AG04450 (cell line): ENCODE measurements around the gene C1orf52. TPM values are rescaled to one million over a fixed set of nuclear protein-coding genes. Genes with fewer than 3 reads are reported as not detected.

Experiments
- CTCF ChIA-PET: fragments of 300-600, 350-600 bp; formaldehyde crosslinking; extraction: SDS; loops from one replicate; lab custom pipeline; 2022; ENCODE audit warnings: antibody characterized with exemption, inconsistent platforms; lab: Charles Lee
- POLR2A ChIA-PET: fragments of 350-600 bp; formaldehyde crosslinking; extraction: SDS; loops from one replicate; lab custom pipeline; 2021; ENCODE audit warnings: antibody characterized with exemption, inconsistent platforms; lab: Yijun Ruan, JAX
- DNase-seq: peaks from one replicate; pipeline ENCODE4 v3.0.0-alpha.2; 2011; ENCODE audit warnings: low read depth, low spot score
- H3K27ac ChIP-seq: one replicate; pipeline ENCODE4 v1.5.1; 2012; ENCODE audit warnings: low read depth, low read length, control low read depth
- H3K27me3 ChIP-seq: one replicate; pipeline ENCODE4 v1.6.0; 2012; ENCODE audit warnings: low read length; ENCODE audit not compliant: control insufficient read depth, insufficient read depth
- H3K4me3 ChIP-seq: 2 replicates; pipeline ENCODE4 v1.5.1; 2011; ENCODE audit warnings: mild to moderate bottlenecking, low read depth, low read length, control low read depth
- H3K9me3 ChIP-seq: 2 replicates; pipeline ENCODE4 v1.5.1; 2012; ENCODE audit warnings: low read length; ENCODE audit not compliant: control insufficient read depth, insufficient read depth
- polyA plus RNA-seq: library from polyadenylated mRNA; depleted of rRNA; stranded (reverse); fragments of >200 nt; gene quantifications from 2 replicates; pipeline ENCODE4 v1.2.3, GENCODE V29; 2011
- TF ChIP-seq, protein P1 (sequence below): IDR thresholded peaks from 2 replicates; pipeline ENCODE4 v1.5.1; 2011; ENCODE audit warnings: low read depth, low read length, control low read depth, inconsistent platforms

C1orf52 gene
- polyA plus RNA-seq, 1 experiment, result 31.2 TPM

- ChIA-PET POLR2A (interaction anchor here (0.6 kb wide), 1 partner anchor 9 kb away, joined by 3 read pairs; no protein-coding TSS in a partner anchor), CTCF (no interaction called here)
- H3K27ac ChIP-seq, result no peak overlapping the region
Observed at GRCh38 chr1:85289207-85289847, 29.9 kb upstream of the C1orf52 start.

DNA sequence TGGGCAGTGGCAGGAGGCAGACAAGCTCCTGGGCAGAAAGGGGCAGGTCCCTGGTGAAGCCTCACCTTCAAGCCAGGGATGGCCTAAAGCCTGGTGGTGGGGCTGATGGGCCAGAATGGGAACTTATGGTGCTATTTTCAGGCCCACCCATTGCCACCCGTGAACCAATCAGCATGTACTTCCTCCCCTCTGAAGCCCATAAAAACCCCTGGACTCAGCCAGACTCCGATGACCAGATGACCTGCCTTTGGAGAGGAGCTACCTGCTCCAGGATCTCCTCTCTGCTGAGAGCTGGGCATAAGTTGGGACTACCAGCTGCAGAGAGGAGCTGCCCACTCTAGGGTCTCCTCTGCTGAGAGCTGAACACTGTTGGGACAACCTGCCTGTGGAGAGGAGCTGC is 24.7 kb upstream of the C1orf52 start:
- no peak for DNase-seq
- TF ChIP-seq, protein P1, sequence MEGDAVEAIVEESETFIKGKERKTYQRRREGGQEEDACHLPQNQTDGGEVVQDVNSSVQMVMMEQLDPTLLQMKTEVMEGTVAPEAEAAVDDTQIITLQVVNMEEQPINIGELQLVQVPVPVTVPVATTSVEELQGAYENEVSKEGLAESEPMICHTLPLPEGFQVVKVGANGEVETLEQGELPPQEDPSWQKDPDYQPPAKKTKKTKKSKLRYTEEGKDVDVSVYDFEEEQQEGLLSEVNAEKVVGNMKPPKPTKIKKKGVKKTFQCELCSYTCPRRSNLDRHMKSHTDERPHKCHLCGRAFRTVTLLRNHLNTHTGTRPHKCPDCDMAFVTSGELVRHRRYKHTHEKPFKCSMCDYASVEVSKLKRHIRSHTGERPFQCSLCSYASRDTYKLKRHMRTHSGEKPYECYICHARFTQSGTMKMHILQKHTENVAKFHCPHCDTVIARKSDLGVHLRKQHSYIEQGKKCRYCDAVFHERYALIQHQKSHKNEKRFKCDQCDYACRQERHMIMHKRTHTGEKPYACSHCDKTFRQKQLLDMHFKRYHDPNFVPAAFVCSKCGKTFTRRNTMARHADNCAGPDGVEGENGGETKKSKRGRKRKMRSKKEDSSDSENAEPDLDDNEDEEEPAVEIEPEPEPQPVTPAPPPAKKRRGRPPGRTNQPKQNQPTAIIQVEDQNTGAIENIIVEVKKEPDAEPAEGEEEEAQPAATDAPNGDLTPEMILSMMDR, result no peak
- Histone ChIP-seq H3K9me3 (peaks cover 16% of the 10 kb centered on the region), H3K27ac (no peak overlapping the region), H3K27me3 (no peaks in the 10 kb centered on the region), H3K4me3 (no peak overlapping the region)
- CTCF ChIA-PET, result interaction anchor here (1.4 to 1.7 kb wide), 2 partner anchors 24 to 25 kb away, joined by 3 to 4 read pairs; partner anchors contain the start of gene C1orf52
- POLR2A ChIA-PET, result no interaction called here

More at GRCh38 chr1:85289207-85289847, 29.9 kb upstream of the C1orf52 start:
- TF ChIP-seq, protein P1, result no peak
- Histone ChIP-seq H3K4me3 (no peak overlapping the region), H3K9me3 (peaks cover 7% of the 10 kb centered on the region), H3K27me3 (no peaks in the 10 kb centered on the region)
- peak; percentile 79 for DNase-seq

- ChIA-PET CTCF (interaction anchor here (1.4 kb wide), 1 partner anchor 24 kb away, joined by 3 read pairs; no protein-coding TSS in a partner anchor), POLR2A (no interaction called here)
- TF ChIP-seq, protein P1, result no peak
- no peak overlapping the region for H3K4me3 ChIP-seq
- peaks cover 16% of the 10 kb centered on the region for H3K9me3 ChIP-seq
- DNase-seq, result no peak
- no peak overlapping the region for H3K27ac ChIP-seq
- H3K27me3 ChIP-seq, result no peaks in the 10 kb centered on the region
Observed at GRCh38 chr1:85283475-85284199, 24.2 kb upstream of the C1orf52 start.

GRCh38 chr1:85282424-85282823 is 23.0 kb upstream of the C1orf52 start:
- no peak overlapping the region for H3K4me3 ChIP-seq
- no peak overlapping the region for H3K27ac ChIP-seq
- CTCF ChIA-PET, result interaction anchor here (0.5 kb wide), 1 partner anchor 410 kb away, joined by 3 read pairs; no protein-coding TSS in a partner anchor
- H3K9me3 ChIP-seq, result peaks cover 16% of the 10 kb centered on the region
- POLR2A ChIA-PET, result no interaction called here
- H3K27me3 ChIP-seq, result no peaks in the 10 kb centered on the region
- TF ChIP-seq, protein P1, result peak; percentile 29; the same call in 1 of the 2 replicates
- no peak for DNase-seq
